HG03571 (cell line): ENCODE measurements around the gene NF1.
"Not testable (repeated sequence)": the region's sequence is repeated elsewhere in the genome, so short reads cannot be mapped to it uniquely, and the experiment has no call there.

ENCODE experiments used
- ATAC-seq: cut with Tn5 transposase; IDR thresholded peaks from one replicate; pipeline ENCODE4 v1.9.1; 2021; ENCODE audit not compliant: unreplicated experiment

The NF1 gene

GRCh38 chr17:31381165-31381668, 286.4 kb downstream of the NF1 start:
- no peak for ATAC-seq

- not testable (repeated sequence) for ATAC-seq
These were observed 288.0 kb downstream of the NF1 start for GRCh38 chr17:31382668-31383275.

- not testable (repeated sequence) for ATAC-seq
These were observed 288.7 kb downstream of the NF1 start for GRCh38 chr17:31383488-31383887.

- ATAC-seq = no peak
These were observed 290.9 kb downstream of the NF1 start for GRCh38 chr17:31385428-31386285.

- ATAC-seq = no peak
These were observed 291.8 kb downstream of the NF1 start for GRCh38 chr17:31386542-31387075.

- ATAC-seq = no peak
These were observed 292.7 kb downstream of the NF1 start for GRCh38 chr17:31387438-31387837.

GRCh38 chr17:31388351-31388750, 293.6 kb downstream of the NF1 start:
- ATAC-seq = no peak

- no peak for ATAC-seq
These were observed 294.2 kb downstream of the NF1 start for GRCh38 chr17:31388770-31389656.

- ATAC-seq = no peak
These were observed 295.0 kb downstream of the NF1 start for GRCh38 chr17:31389657-31390381.

- ATAC-seq = no peak
These were observed 295.6 kb downstream of the NF1 start for GRCh38 chr17:31390426-31390747.

GRCh38 chr17:31390748-31391495, 296.1 kb downstream of the NF1 start:
- ATAC-seq = no peak

- ATAC-seq = no peak
These were observed 296.7 kb downstream of the NF1 start, which contains the start of gene RAB11FIP4 for GRCh38 chr17:31391496-31391949. Gene RAB11FIP4, plus strand, starts transcription at chr17:31391675. Its CDS starts 178 bp downstream, at chr17:31391853.

- no peak for ATAC-seq
These were observed 297.5 kb downstream of the NF1 start for GRCh38 chr17:31392002-31392855.

- no peak for ATAC-seq
These were observed 298.3 kb downstream of the NF1 start for GRCh38 chr17:31392856-31393748.

- ATAC-seq = no peak
These were observed 299.0 kb downstream of the NF1 start for GRCh38 chr17:31393749-31394146.

GRCh38 chr17:31394544-31394943, 299.8 kb downstream of the NF1 start:
- ATAC-seq = no peak

GRCh38 chr17:31397256-31397939, 302.6 kb downstream of the NF1 start:
- ATAC-seq = no peak
